H9 (cell line): ENCODE results near the gene SNCB. TPM values are rescaled to one million over a fixed set of nuclear protein-coding genes. Genes with fewer than 3 reads are reported as not detected.

Experiments used
- DNase-seq: peaks from one replicate; pipeline ENCODE4 v3.0.0-alpha.2; 2017
- H2AFZ ChIP-seq: one replicate; pipeline ENCODE4 v1.6.1; 2013; ENCODE audit warnings: mild to moderate bottlenecking, low read length, control low read depth, moderate library complexity
- H2AK5ac ChIP-seq: 2 replicates; pipeline ENCODE4 v1.6.1; 2013; ENCODE audit warnings: low read length, control low read depth, mixed read lengths; ENCODE audit not compliant: insufficient read length
- H2BK120ac ChIP-seq: one replicate; pipeline ENCODE4 v1.6.1; 2013; ENCODE audit warnings: low read depth, mild to moderate bottlenecking, low read length, control low read depth, inconsistent platforms; ENCODE audit not compliant: poor library complexity, severe bottlenecking
- H2BK12ac ChIP-seq: 2 replicates; pipeline ENCODE4 v1.6.1; 2013; ENCODE audit warnings: low read length, control low read depth, mixed read lengths, low read depth; ENCODE audit not compliant: insufficient read length
- H2BK15ac ChIP-seq: 2 replicates; pipeline ENCODE4 v1.6.1; 2013; ENCODE audit warnings: low read depth, low read length, control low read depth
- H2BK20ac ChIP-seq: one replicate; pipeline ENCODE4 v1.6.1; 2013; ENCODE audit warnings: low read depth, mild to moderate bottlenecking, low read length, control low read depth, inconsistent platforms; ENCODE audit not compliant: poor library complexity, severe bottlenecking
- H2BK5ac ChIP-seq: 2 replicates; pipeline ENCODE4 v1.6.1; 2013; ENCODE audit warnings: low read length, control low read depth, mixed read lengths; ENCODE audit not compliant: insufficient read length
- H3K14ac ChIP-seq: 2 replicates; pipeline ENCODE4 v1.6.1; 2013; ENCODE audit warnings: low read length, control low read depth; ENCODE audit not compliant: insufficient read depth
- H3K18ac ChIP-seq: 2 replicates; pipeline ENCODE4 v1.6.1; 2013; ENCODE audit warnings: low read depth, mild to moderate bottlenecking, mixed read lengths, low read length, control low read depth; ENCODE audit not compliant: insufficient read length
- H3K23ac ChIP-seq: 2 replicates; pipeline ENCODE4 v1.6.1; 2013; ENCODE audit warnings: low read length, control low read depth, mixed read lengths, low read depth; ENCODE audit not compliant: insufficient read length
- H3K23me2 ChIP-seq: 2 replicates; pipeline ENCODE4 v1.6.1; 2013; ENCODE audit warnings: low read depth, mild to moderate bottlenecking, mixed read lengths, low read length, control low read depth; ENCODE audit not compliant: insufficient read length, poor library complexity, severe bottlenecking
- H3K27ac ChIP-seq: 2 replicates; pipeline ENCODE4 v1.5.1; 2013; ENCODE audit warnings: low read length, control low read depth, mixed read lengths, low read depth; ENCODE audit not compliant: insufficient read length
- H3K27me3 ChIP-seq: 2 replicates; pipeline ENCODE4 v1.6.1; 2013; ENCODE audit warnings: low read length, control low read depth, inconsistent platforms; ENCODE audit not compliant: insufficient read depth
- H3K4ac ChIP-seq: 2 replicates; pipeline ENCODE4 v1.6.1; 2013; ENCODE audit warnings: low read depth, mild to moderate bottlenecking, control low read depth, inconsistent platforms, low read length, moderate library complexity
- H3K4me1 ChIP-seq: 2 replicates; pipeline ENCODE4 v1.6.1; 2013; ENCODE audit warnings: low read length, control low read depth, inconsistent platforms; ENCODE audit not compliant: insufficient read depth
- H3K4me2 ChIP-seq: 2 replicates; pipeline ENCODE4 v1.6.1; 2013; ENCODE audit warnings: low read length, control low read depth, mixed read lengths; ENCODE audit not compliant: insufficient read length, insufficient read depth
- H3K56ac ChIP-seq: 2 replicates; pipeline ENCODE4 v1.6.1; 2013; ENCODE audit warnings: low read depth, mild to moderate bottlenecking, mixed read lengths, low read length, control low read depth; ENCODE audit not compliant: insufficient read length
- H3K79me1 ChIP-seq: 2 replicates; pipeline ENCODE4 v1.6.1; 2013; ENCODE audit warnings: low read depth, mild to moderate bottlenecking, moderate library complexity, low read length, control low read depth, inconsistent platforms; ENCODE audit not compliant: insufficient read depth, poor library complexity, severe bottlenecking
- H3K79me2 ChIP-seq: 2 replicates; pipeline ENCODE4 v1.6.1; 2013; ENCODE audit warnings: low read length, control low read depth, inconsistent platforms; ENCODE audit not compliant: insufficient read depth
- H3K9ac ChIP-seq: 2 replicates; pipeline ENCODE4 v1.6.1; 2013; ENCODE audit warnings: low read length, control low read depth, mixed read lengths; ENCODE audit not compliant: insufficient read length; ENCODE audit errors: extremely low read depth
- H3K9me3 ChIP-seq: one replicate; pipeline ENCODE4 v1.6.1; 2013; ENCODE audit warnings: low read depth, low read length, inconsistent platforms; ENCODE audit not compliant: control insufficient read depth
- H3T11ph ChIP-seq: one replicate; pipeline ENCODE4 v1.6.1; 2013; ENCODE audit warnings: mild to moderate bottlenecking, low read length, control low read depth, inconsistent platforms
- H4K20me1 ChIP-seq: one replicate; pipeline ENCODE4 v1.6.1; 2013; ENCODE audit not compliant: control insufficient read depth, insufficient read length, insufficient read depth
- H4K5ac ChIP-seq: 2 replicates; pipeline ENCODE4 v1.6.1; 2013; ENCODE audit warnings: low read depth, mild to moderate bottlenecking, mixed read lengths, low read length, control low read depth; ENCODE audit not compliant: insufficient read length
- H4K8ac ChIP-seq: replicated peaks from 2 replicates; pipeline ENCODE4 v1.6.1; 2013; ENCODE audit warnings: low read length, control low read depth, mixed read lengths, low read depth; ENCODE audit not compliant: insufficient read length
- H4K91ac ChIP-seq: 2 replicates; pipeline ENCODE4 v1.6.1; 2013; ENCODE audit warnings: low read depth, mild to moderate bottlenecking, moderate library complexity, mixed read lengths, low read length, control low read depth; ENCODE audit not compliant: insufficient read length
- H3K27ac Mint-ChIP-seq, 3 experiments: 2 replicates in 2 of 3; 3 replicates in 1 of 3; pipeline ENCODE4 v1.8.0; 2020 to 2021; ENCODE audit warnings: mixed read lengths in 3 of 3, mild to moderate bottlenecking in 1 of 3, moderate library complexity in 1 of 3
- H3K27me3 Mint-ChIP-seq: 2 replicates; pipeline ENCODE4 v1.8.0; 2021; ENCODE audit warnings: low read depth, mild to moderate bottlenecking, moderate library complexity, mixed read lengths
- H3K36me3 Mint-ChIP-seq, 3 experiments: 2 replicates in 2 of 3; 3 replicates in 1 of 3; pipeline ENCODE4 v1.8.0; 2020 to 2021; ENCODE audit warnings: low read depth in 3 of 3, mixed read lengths in 3 of 3; ENCODE audit not compliant: insufficient read depth in 1 of 3
- H3K4me1 Mint-ChIP-seq, 2 experiments: 2 replicates each; pipeline ENCODE4 v1.8.0; 2020; ENCODE audit warnings: mixed read lengths in 2 of 2
- H3K4me3 Mint-ChIP-seq, 2 experiments: 2 replicates in 1 of 2; 3 replicates in 1 of 2; pipeline ENCODE4 v1.8.0; 2020 to 2021; ENCODE audit warnings: mild to moderate bottlenecking in 2 of 2, mixed read lengths in 2 of 2, moderate library complexity in 1 of 2
- H3K9me3 Mint-ChIP-seq, 2 experiments: 2 replicates in 1 of 2; 3 replicates in 1 of 2; pipeline ENCODE4 v1.8.0; 2020; ENCODE audit warnings: mild to moderate bottlenecking in 2 of 2, mixed read lengths in 2 of 2, moderate library complexity in 1 of 2
- CTCF ChIP-seq: fragments of 200-600 bp; sonication (generic); conservative IDR thresholded peaks from 3 replicates; pipeline ENCODE4 v1.8.0; 2021; ENCODE audit warnings: antibody characterized with exemption, mild to moderate bottlenecking
- WGBS: extraction: QIAGEN DNeasy Blood & Tissue Kit; methylation state at CpG from one replicate; pipeline ENCODE4 v1.1.7; 2013; ENCODE audit warnings: missing lambda C conversion rate, low lambda C conversion rate, mixed read lengths; ENCODE audit not compliant: insufficient read length; ENCODE audit errors: extremely low coverage; 5-methylcytosine and 5-hydroxymethylcytosine counted together
- total RNA-seq: library from RNA; stranded (reverse); gene quantifications from 2 replicates; pipeline ENCODE4 v1.2.1, GENCODE V29; 2021

SNCB gene
- total RNA-seq, 1 experiment from 2014 or later, result 3.5 TPM

DNA sequence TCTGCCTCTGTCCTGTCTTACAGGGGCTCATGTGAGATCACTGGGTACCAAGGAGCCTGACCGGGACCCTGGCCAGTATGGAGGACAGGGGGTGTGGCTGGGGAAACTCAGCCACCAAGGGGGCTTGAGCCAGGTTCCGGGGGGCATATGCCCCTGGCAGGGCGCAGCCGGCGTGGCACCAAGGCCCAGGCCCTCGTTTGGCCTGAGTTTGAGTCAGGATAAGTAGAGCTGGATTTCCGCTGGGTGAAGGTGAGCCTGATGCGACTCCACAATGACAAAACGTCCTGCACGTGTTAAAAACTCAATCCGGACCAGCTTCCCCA, 16.3 kb upstream of the SNCB start:
- H3K14ac ChIP-seq, result no peak overlapping the region
- no peaks in the 10 kb centered on the region for H3K9me3 ChIP-seq
- H3K27ac Mint-ChIP-seq, result peak overlapping the region; percentile 76 to 97 (median 90); a peak in 5 of 7 replicates
- peaks cover 10% of the 10 kb centered on the region for H3K23me2 ChIP-seq
- no peak overlapping the region for H2BK15ac ChIP-seq
- H3K9me3 Mint-ChIP-seq, result no peaks in the 10 kb centered on the region; a peak in 1 of 5 replicates
- peaks cover 0 to 3% (median 0%) of the 10 kb centered on the region in 3 experiments; a peak in 2 of 7 replicates for H3K36me3 Mint-ChIP-seq
- H3K18ac ChIP-seq, result peak overlapping the region; percentile 89
- H3K27me3 Mint-ChIP-seq, result peaks cover 6% of the 10 kb centered on the region
- H3K56ac ChIP-seq, result no peak overlapping the region
- no peak overlapping the region for H4K5ac ChIP-seq
- H3K4ac ChIP-seq, result no peak overlapping the region
- no peak overlapping the region for H3K23ac ChIP-seq
- no peak overlapping the region for H2AK5ac ChIP-seq
- H2AFZ ChIP-seq, result no peak overlapping the region
- no peak overlapping the region for H3K9ac ChIP-seq
- no peak overlapping the region for H2BK12ac ChIP-seq
- no peak overlapping the region for H3K27ac ChIP-seq
- no peak overlapping the region for H2BK120ac ChIP-seq
- no peak overlapping the region for H4K91ac ChIP-seq
- H2BK20ac ChIP-seq, result no peak overlapping the region
- no peak overlapping the region for H3T11ph ChIP-seq
- no peak overlapping the region for H2BK5ac ChIP-seq
- TF ChIP-seq CTCF, result no peak
- peak overlapping the region; percentile 58 to 74 for H3K4me3 Mint-ChIP-seq
- peaks cover 56 to 77% of the 10 kb centered on the region in 2 experiments for H3K4me1 Mint-ChIP-seq
- no peaks in the 10 kb centered on the region for H4K20me1 ChIP-seq
- H3K79me2 ChIP-seq, result no peaks in the 10 kb centered on the region; the same call in 1 of the 2 replicates
- peak overlapping the region; percentile 13 for H3K4me2 ChIP-seq
- H3K4me1 ChIP-seq, result peaks cover 2% of the 10 kb centered on the region; the same call in 1 of the 2 replicates
- DNase-seq, result no peak
- no CpG with 5 or more reads among the region's 11 CpGs for WGBS
- H4K8ac ChIP-seq, result no peak overlapping the region
- H3K79me1 ChIP-seq, result peaks cover 8% of the 10 kb centered on the region
- H3K27me3 ChIP-seq, result no peaks in the 10 kb centered on the region
